OCI-M1 (cell line): ENCODE measurements around the gene RETN.

ENCODE experiments used
- DNase-seq: peaks from one replicate; lab custom pipeline; 2025; lab: John Stamatoyannopoulos, UW

Gene RETN

DNA sequence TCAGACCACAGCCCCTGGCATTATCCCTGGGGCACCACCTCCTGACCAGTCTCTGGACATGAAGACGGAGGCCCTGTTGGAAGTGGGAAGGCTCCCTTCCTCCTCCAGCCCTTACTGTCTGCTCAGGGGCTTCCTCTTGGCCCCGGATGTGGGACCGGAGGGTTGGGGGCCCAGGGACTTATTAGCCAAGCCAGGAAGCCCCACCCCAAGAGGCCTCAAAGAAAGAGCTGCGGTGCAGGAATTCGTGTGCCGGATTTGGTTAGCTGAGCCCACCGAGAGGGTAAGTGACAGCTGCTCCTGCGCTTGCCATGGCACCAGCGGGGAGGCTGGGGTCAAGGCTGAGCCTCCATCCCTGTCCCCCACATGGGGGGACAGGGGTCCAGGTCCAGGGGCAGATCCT is at the start of gene RETN:
TSS of gene RETN (plus strand) at position 208 of the 400 bp plus-strand sequence. CDS start 278 bp downstream, outside the sequence.
- DNase-seq: no peak

- no peak for DNase-seq
Observed at GRCh38 chr19:7619671-7620441, 49.0 kb upstream of the RETN start.

DNA sequence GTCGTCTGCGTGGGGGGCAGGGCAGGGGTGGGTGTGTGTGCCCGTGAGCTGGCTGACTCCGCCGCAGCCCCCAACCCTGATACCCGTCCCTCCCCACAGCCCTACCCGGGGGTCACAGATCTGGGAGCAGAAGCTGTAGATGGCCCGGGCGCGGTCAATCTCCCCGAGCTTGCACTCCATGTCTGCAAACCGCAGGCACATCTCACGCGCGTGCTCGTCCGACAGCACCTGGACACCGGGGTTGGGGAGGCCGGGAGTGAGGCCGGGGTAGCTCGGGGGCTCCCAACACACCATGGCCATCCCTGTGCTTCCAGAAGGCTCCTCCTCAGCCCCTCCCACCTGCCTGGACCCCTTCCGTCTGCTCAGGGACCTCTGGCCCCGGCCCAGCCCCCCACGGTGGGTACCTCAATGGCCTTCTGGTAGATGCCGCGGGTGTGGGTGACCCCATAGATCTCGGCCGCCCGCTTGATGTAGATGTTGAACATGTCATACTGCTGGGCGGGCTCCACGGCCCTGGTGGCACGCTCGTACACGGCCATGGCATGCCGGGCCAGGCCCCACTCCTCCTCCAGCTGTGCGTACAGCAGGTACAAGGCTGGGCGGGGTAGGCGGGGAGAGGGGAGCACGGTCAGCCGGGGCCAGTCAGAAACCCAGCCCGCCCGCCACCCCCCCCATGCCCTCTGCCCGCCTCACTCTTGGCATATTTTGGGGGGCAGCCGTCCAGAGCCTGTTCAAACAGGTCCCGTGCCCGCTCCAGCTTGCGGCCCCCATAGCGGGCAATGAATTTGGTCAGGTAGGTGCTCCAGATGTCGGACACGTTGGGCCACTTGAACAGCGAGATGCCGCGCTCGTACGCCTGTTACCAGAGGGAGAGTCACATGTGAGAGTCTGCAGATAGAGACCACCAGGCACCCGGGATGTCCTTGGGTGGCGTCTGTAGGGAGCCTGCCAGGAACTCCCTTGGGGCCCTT is 48.1 kb upstream of the RETN start:
- no peak for DNase-seq

- no peak for DNase-seq
Observed at GRCh38 chr19:7622933-7623685, 45.7 kb upstream of the RETN start.

DNA sequence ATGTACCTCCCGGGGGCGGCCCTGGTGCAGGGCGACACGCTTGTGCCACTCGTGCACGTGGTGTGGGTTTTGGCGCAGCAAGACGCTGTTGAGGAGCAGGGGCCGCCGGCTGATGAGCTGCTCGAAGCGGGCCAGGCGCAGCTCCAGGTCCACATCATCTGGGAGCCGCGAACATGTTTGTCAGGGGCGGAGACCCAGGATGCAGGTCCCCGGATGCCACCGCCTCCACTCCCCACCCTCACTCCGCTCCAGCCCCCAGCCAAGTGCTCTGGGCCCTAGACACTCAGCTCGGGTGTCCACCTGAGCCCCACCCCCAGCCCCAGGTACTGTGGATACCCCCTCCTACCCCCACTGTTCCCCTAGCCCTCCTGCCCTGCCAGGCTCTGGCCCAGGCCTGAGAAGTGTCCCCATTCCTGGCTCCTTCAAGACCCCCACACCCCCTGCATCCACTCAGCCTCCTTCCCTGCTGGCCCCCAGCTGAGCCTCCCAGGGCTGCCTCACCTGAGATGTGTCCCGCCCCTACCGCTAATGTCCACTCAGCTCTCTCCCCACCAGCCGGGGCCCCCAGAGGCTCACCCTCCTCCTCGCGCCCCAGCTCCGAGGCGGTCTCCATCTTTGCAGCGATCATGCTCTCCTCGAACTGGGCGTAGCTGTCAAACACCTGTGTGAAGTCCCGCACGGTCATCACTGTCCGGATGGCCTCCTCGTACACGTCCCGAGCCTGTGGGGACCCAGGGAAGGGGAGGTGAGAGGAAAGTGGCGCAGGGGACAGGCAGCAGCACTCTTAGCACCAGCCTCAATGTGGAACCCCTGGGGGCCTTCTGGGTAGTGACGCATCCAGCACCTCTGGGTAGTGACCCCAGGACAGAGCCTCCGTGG is 44.9 kb upstream of the RETN start:
- no peak for DNase-seq

GRCh38 chr19:7624810-7625209 is 44.0 kb upstream of the RETN start:
- DNase-seq: no peak

- no peak for DNase-seq
Observed at GRCh38 chr19:7625763-7626372, 43.0 kb upstream of the RETN start.

DNA sequence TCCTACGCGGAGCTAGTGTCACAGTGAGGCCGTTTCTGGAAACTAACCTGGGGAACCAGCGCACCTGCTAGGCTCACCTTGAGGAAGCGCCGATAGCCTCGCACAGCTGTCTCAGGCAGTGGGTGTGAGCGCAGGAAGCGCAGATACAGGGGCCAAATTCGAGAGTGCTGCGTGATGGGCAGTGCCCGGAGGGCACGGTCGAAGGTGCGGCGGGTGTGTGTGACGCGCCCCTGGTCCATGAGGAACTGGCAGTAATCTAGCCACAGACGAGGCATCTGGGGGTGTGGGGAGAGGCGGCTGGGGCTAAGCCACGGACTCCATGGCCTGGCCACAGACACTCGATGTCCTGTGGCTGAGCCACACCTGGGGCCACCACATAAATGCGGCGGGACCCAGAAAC is 41.7 kb upstream of the RETN start:
- DNase-seq: no peak

DNA sequence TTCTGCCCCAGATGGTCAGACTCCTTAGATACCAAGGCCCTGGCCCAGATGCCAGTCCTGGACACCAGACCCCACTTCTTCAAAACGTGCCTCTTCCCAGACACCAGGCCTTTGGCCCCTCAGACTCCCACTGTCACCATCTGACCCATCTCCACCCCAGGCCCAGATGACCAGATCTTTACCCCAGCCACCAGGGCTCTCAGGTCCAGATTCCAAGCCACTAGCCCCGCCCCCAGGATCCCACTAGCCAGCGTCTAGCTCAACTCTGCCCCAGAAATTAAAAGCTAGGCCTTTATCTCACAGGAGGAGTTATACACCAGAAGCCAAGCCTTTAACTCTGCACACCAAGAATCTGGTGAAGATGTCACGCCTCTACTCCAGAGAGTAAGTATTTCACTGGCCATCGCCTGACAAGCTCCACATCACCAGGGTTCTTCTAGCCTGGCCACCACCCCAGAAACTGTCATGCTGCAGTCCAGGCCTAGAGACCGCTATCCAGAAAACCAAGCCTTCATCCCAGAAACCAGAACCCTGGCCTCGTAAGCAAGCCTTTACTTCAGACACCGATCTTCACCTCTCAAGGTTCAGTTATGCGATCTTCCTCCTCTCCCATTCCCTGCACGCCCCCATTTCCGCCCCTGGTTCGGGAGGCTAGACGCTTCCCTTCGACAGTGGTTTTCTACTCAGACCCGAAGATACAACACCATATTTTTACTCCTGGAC is 40.1 kb upstream of the RETN start:
- DNase-seq: no peak

- peak; percentile 96 for DNase-seq
Observed at GRCh38 chr19:7629347-7630054, 39.3 kb upstream of the RETN start, which contains the start of the genes PET100 and XAB2. TSS of gene PET100 (plus strand) at chr19:7629793. CDS start at chr19:7629834, 41 bp downstream. TSS of gene XAB2 (minus strand) at chr19:7629545. CDS start at chr19:7629527, 18 bp downstream.

- DNase-seq: no peak
Observed at GRCh38 chr19:7631577-7631976, 37.3 kb upstream of the RETN start.

- DNase-seq: no peak
Observed at GRCh38 chr19:7632340-7633203, 36.3 kb upstream of the RETN start.

DNA sequence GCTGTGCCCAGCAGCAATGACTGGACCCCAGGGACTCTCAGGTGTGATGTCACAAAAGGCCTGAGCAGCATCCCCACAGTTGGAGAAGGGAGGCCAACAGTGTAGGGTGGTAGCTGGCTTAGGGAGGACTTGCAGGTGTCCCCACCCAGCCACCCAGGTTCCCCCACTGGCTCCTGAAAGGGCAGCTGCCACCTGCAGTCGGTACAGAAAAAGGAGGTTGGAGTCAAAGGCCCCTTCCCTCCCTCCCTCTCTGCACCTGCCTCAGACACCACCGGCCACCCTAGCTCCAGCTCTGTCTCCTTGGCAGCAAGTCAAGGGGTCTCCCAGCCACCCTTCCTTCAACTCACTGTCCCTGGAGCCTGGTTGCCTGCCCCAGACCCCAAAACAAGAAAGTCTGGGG is 35.2 kb upstream of the RETN start, which contains the start of gene PCP2:
TSS of gene PCP2 (minus strand) at position 22 of the 400 bp plus-strand sequence. CDS start 262 bp downstream, outside the sequence.
- no peak for DNase-seq

- DNase-seq: no peak
Observed at GRCh38 chr19:7635670-7636069, 33.2 kb upstream of the RETN start.

- DNase-seq: no peak
Observed at GRCh38 chr19:7636317-7636690, 32.5 kb upstream of the RETN start.

DNA sequence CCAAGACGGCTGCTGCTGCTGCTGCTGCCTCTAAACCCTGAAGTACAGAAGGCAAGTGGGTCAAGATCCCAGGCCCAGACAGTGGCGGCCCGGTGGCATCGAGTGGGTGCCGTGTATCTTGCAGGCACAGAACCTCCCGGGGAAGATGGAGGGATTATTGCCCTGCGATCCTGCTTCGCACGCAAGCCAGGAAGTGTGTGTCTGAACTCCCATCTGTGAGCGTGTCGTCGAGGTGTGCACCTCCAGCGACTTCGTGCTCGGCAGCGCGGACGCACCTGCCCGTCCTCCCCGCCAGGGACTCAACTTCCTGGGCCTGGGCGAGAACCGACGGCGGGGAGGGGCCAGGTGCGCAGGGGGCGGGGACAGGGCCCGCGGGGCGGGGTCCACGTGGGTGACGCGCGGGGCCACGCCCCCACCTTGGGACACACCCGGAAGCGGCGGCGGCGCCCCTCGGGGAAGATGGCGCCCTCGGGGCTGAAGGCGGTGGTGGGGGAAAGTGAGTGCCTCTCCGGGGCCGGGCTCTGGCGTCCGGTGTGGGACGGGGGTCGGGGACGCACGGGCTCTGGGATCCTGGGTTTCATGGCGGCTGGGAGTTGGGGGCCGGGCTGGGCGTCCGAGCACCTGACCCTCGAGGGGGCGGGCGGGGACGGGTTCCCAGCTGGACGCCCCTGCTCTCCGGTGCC is 32.0 kb upstream of the RETN start, which contains the start of gene STXBP2:
TSS of gene STXBP2 (plus strand) at position 420 of the 683 bp plus-strand sequence. CDS start at position 460, 40 bp downstream.
- DNase-seq: peak; percentile 72
